Endothelial cell of umbilical vein (primary cell): Measurements from ENCODE around the gene DEGS1. TPM values are rescaled to one million over a fixed set of nuclear protein-coding genes. Genes with fewer than 3 reads are reported as not detected.

Experiments
- BruUV-seq: library from RNA; stranded (reverse); fragments of 400-500 nt; replicated peaks from 2 replicates; lab custom pipeline; 2021; lab: Mats Ljungman, UMichigan
- CTCF ChIA-PET: fragments of 300-600, 350-600 bp; sonication (Branson Sonifier 250); formaldehyde crosslinking; loops from one replicate; lab custom pipeline; 2021; ENCODE audit warnings: antibody characterized with exemption, inconsistent platforms; lab: Charles Lee
- POLR2A ChIA-PET: fragments of 300-600, 350-600 bp; sonication (Branson Sonifier 250); formaldehyde crosslinking; loops from one replicate; lab custom pipeline; 2021; ENCODE audit warnings: antibody characterized with exemption, inconsistent platforms; lab: Charles Lee
- DNase-seq: peaks from one replicate; pipeline ENCODE4 v3.0.0-alpha.2; 2011; ENCODE audit warnings: low read depth, low spot score
- FAIRE-seq: peaks from 2 replicates; lab custom pipeline; 2011; peaks lifted over from hg19 to GRCh38; lab: Jason Lieb, UNC
- H2AFZ ChIP-seq: 2 replicates; pipeline ENCODE4 v1.6.0; 2012; ENCODE audit warnings: low read depth, low read length, control low read depth, inconsistent platforms
- H3K27ac ChIP-seq: 2 replicates; pipeline ENCODE4 v1.5.1; 2011; ENCODE audit warnings: low read depth, mild to moderate bottlenecking, control low read depth, low read length, moderate library complexity; ENCODE audit not compliant: insufficient read depth
- H3K27me3 ChIP-seq, 2 experiments: 2 replicates each; pipeline versions ENCODE4 v1.6.0 to v1.6.1; 2011; ENCODE audit warnings: low read length in 2 of 2, mixed read lengths in 1 of 2; ENCODE audit not compliant: control insufficient read depth in 2 of 2, insufficient read depth in 2 of 2
- H3K36me3 ChIP-seq, 2 experiments: 2 replicates in 1 of 2; 3 replicates in 1 of 2; pipeline ENCODE4 v1.5.1; 2011; ENCODE audit warnings: low read length in 2 of 2, mild to moderate bottlenecking in 1 of 2, moderate library complexity in 1 of 2; ENCODE audit not compliant: control insufficient read depth in 2 of 2, insufficient read depth in 2 of 2; ENCODE audit errors: extremely low read depth in 1 of 2
- H3K4me1 ChIP-seq: 3 replicates; pipeline ENCODE4 v1.5.1; 2011; ENCODE audit warnings: mild to moderate bottlenecking, low read length; ENCODE audit not compliant: control insufficient read depth, insufficient read depth; ENCODE audit errors: extremely low read depth
- H3K4me2 ChIP-seq: 2 replicates; pipeline ENCODE4 v1.6.1; 2011; ENCODE audit warnings: low read length, control low read depth, mixed read lengths; ENCODE audit not compliant: insufficient read depth
- H3K4me3 ChIP-seq, 3 experiments: fragments of 200-600 bp in 1 of 3; sonication (generic), shearing (Covaris generic) in 1 of 3; replicated peaks in 1 of 3; 2 replicates each; pipeline ENCODE4 v1.5.1; 2011 to 2016; ENCODE audit warnings: control low read depth in 3 of 3, low read length in 3 of 3, mild to moderate bottlenecking in 2 of 3, inconsistent platforms in 1 of 3, low read depth in 1 of 3, moderate library complexity in 1 of 3; ENCODE audit not compliant: insufficient read depth in 1 of 3
- H3K79me2 ChIP-seq: 2 replicates; pipeline ENCODE4 v1.6.0; 2012; ENCODE audit warnings: low read length, inconsistent platforms; ENCODE audit not compliant: control insufficient read depth, insufficient read depth
- H3K9ac ChIP-seq: replicated peaks from 2 replicates; pipeline ENCODE3; 2011; ENCODE audit warnings: low read length, control low read depth; ENCODE audit not compliant: insufficient read depth; ENCODE audit errors: extremely low read depth
- H3K9me1 ChIP-seq: replicated peaks from 3 replicates; pipeline ENCODE4 v1.6.0; 2011; ENCODE audit warnings: mild to moderate bottlenecking, low read length; ENCODE audit not compliant: control insufficient read depth, insufficient read depth; ENCODE audit errors: extremely low read depth
- H3K9me3 ChIP-seq: replicated peaks from 2 replicates; pipeline ENCODE4 v1.5.1; 2012; ENCODE audit warnings: low read length, inconsistent platforms; ENCODE audit not compliant: control insufficient read depth, insufficient read depth
- H4K20me1 ChIP-seq: replicated peaks from 2 replicates; pipeline ENCODE3; 2011; ENCODE audit warnings: mild to moderate bottlenecking, low read length; ENCODE audit not compliant: control insufficient read depth, insufficient read depth; ENCODE audit errors: extremely low read depth
- CTCF ChIP-seq, 2 donors: IDR thresholded peaks; 1 replicate in 1 of 2; 2 replicates in 1 of 2; pipeline ENCODE4 v1.5.1; 2011; ENCODE audit warnings: low read length in 2 of 2, mild to moderate bottlenecking in 2 of 2, moderate library complexity in 2 of 2, control low read depth in 1 of 2, inconsistent platforms in 1 of 2, low read depth in 1 of 2; ENCODE audit not compliant: insufficient read depth in 1 of 2; ENCODE audit errors: extremely low read depth in 1 of 2
- EZH2 ChIP-seq: IDR thresholded peaks from 2 replicates; pipeline ENCODE4 v1.6.1; 2012; ENCODE audit warnings: borderline replicate concordance, low read depth, mild to moderate bottlenecking, moderate library complexity, low read length, inconsistent platforms; ENCODE audit not compliant: severe bottlenecking
- FOS ChIP-seq: IDR thresholded peaks from 2 replicates; pipeline ENCODE4 v1.6.1; 2011; ENCODE audit warnings: mild to moderate bottlenecking, low read length, moderate library complexity, borderline replicate concordance; ENCODE audit not compliant: insufficient read depth
- GATA2 ChIP-seq: IDR thresholded peaks from 2 replicates; pipeline ENCODE4 v1.7.0; 2011; ENCODE audit warnings: low read depth, mild to moderate bottlenecking, moderate library complexity, mixed read lengths, low read length; ENCODE audit not compliant: insufficient read length, insufficient read depth
- JUN ChIP-seq: IDR thresholded peaks from 2 replicates; pipeline ENCODE4 v1.6.1; 2011; ENCODE audit warnings: borderline replicate concordance, low read depth; ENCODE audit not compliant: insufficient read length, insufficient read depth
- MAX ChIP-seq: IDR thresholded peaks from 2 replicates; pipeline ENCODE4 v1.6.1; 2011; ENCODE audit not compliant: insufficient read depth, insufficient read length
- MYC ChIP-seq: IDR thresholded peaks from one replicate; pipeline ENCODE4 v1.6.1; 2011; ENCODE audit warnings: mild to moderate bottlenecking, low read depth, low read length
- POLR2A ChIP-seq: IDR thresholded peaks from 2 replicates; pipeline ENCODE4 v1.6.1; 2012; ENCODE audit warnings: low read depth, mild to moderate bottlenecking, control low read depth, low read length
- POLR2AphosphoS5 ChIP-seq: IDR thresholded peaks from 2 replicates; pipeline ENCODE4 v1.6.1; 2012; ENCODE audit warnings: low read depth, mild to moderate bottlenecking, control low read depth, low read length, moderate library complexity; ENCODE audit not compliant: insufficient read depth
- dilution Hi-C: fragments of 300-500 bp; cut with MboI; formaldehyde crosslinking; loops from one replicate; pipeline ENCODE4 v1.15.0; 2019; ENCODE audit warnings: low sequenced_read_pairs; ENCODE audit not compliant: extremely low pct_ligation_motif_present
- intact Hi-C: fragments of 100-400 bp; cut with micrococcal nuclease; formaldehyde crosslinking; loops from one replicate; pipeline ENCODE4 v1.10.0; 2022
- polyA plus RNA-seq, 4 experiments: library from polyadenylated mRNA; depleted of rRNA in 3 of 4; stranded (reverse) in 3 of 4; unstranded in 1 of 4; fragments of >200 nt; gene quantifications; 2 replicates each; pipeline versions ENCODE4 v1.2.1 to v1.2.3, GENCODE V29; 2011 to 2012; ENCODE audit warnings: missing spikeins in 1 of 4
- total RNA-seq: library from RNA; stranded (reverse); gene quantifications from 2 replicates; pipeline ENCODE4 v1.2.3, GENCODE V29; 2021

Gene DEGS1
- total and polyA plus RNA-seq, 2 donors (not counting 3 experiments of a cell fraction or from before 2014, with no cell fraction given) = 85.8 to 137 TPM

- H3K4me3 ChIP-seq = no peak overlapping the region
- no peaks in the 10 kb centered on the region for H3K9me1 ChIP-seq
- FAIRE-seq (no peak), DNase-seq (no peak)
- H3K27me3 ChIP-seq = no peaks in the 10 kb centered on the region
- CTCF ChIA-PET = no interaction called here
- POLR2A ChIA-PET = no interaction called here
- no peaks in the 10 kb centered on the region for H3K4me1 ChIP-seq
- no peak overlapping the region for H3K9ac ChIP-seq
- intact Hi-C loops (no loop called here), dilution Hi-C loops (no loop called here)
- H3K79me2 ChIP-seq = peaks cover 2% of the 10 kb centered on the region
- no peak overlapping the region for H3K4me2 ChIP-seq
- H4K20me1 ChIP-seq = no peaks in the 10 kb centered on the region
- H2AFZ ChIP-seq = no peak overlapping the region
- no TSS peak for BruUV-seq
- H3K9me3 ChIP-seq = no peaks in the 10 kb centered on the region
- H3K36me3 ChIP-seq = peaks cover 2 to 5% of the 10 kb centered on the region in 2 experiments
- no peak overlapping the region for H3K27ac ChIP-seq
- no peak for TF ChIP-seq CTCF (IDR thresholded peaks at IDR 0.05; ENCODE audit: extremely low read depth in 1 of 2, insufficient read depth in 1 of 2, low read depth in 1 of 2, low read length in 2 of 2)
- TF ChIP-seq FOS = no peak
- TF ChIP-seq POLR2A = no peak
- no peak for TF ChIP-seq GATA2
- no peak for TF ChIP-seq MAX
- no peak for TF ChIP-seq POLR2AphosphoS5
- TF ChIP-seq JUN = no peak
- TF ChIP-seq EZH2 = no peak
- TF ChIP-seq MYC = no peak
These were observed 14.0 kb downstream of the DEGS1 start for GRCh38 chr1:224196813-224197600.
